ENCODE results near the gene MAFG.

MAFG gene

GRCh38 chr17:81967533-81968395 lies 40.2 kb upstream of the MAFG start:
- Histone ChIP-seq H3K27ac (ENCODE audit: extremely low read depth, low read depth, low read length) (no peak overlapping the region), H3K4me1 (ENCODE audit: control insufficient read depth, insufficient read depth, low read length) (no peaks in the 10 kb centered on the region), H3K9me3 (ENCODE audit: control insufficient read depth, insufficient read depth, low read depth, low read length) (no peaks in the 10 kb centered on the region), H3K36me3 (ENCODE audit: control insufficient read depth in 2 of 2, insufficient read depth in 1 of 2, low read length in 2 of 2) (no peaks in the 10 kb centered on the region), H3K4me3 (ENCODE audit: low read depth, low read length) (no peak overlapping the region)
- ChIA-PET POLR2A (interaction anchor here (0.5 to 1.4 kb wide), 7 partner anchors 9 to 728 kb away, joined by 3 to 10 read pairs (median 5); partner anchors contain the start of genes ASPSCR1, MAFG and NDUFAF8), CTCF (interaction anchor here (0.6 to 1.8 kb wide), 5 partner anchors 8 to 674 kb away, joined by 3 to 9 read pairs (median 4); no protein-coding TSS in a partner anchor)
- no peak for TF ChIP-seq ZNF157 (tag by site-specific recombination; IDR thresholded peaks at IDR 0.05)
- no peak for TF ChIP-seq ZBTB1 (tag by site-specific recombination; IDR thresholded peaks at IDR 0.05)
- peak; percentile 22; the same call in 1 of the 2 replicates for TF ChIP-seq OSR2 (tag by site-specific recombination; IDR thresholded peaks at IDR 0.05)
- no peak for TF ChIP-seq ELK4 (IDR thresholded peaks at IDR 0.05; ENCODE audit: borderline replicate concordance, low read depth, low read length)
- peak; percentile 81 for TF ChIP-seq ZFHX2 (tag by site-specific recombination; conservative IDR thresholded peaks at IDR 0.05)
- TF ChIP-seq ZFP3 (tag by site-specific recombination; IDR thresholded peaks at IDR 0.05; ENCODE audit: low read depth): no peak
- TF ChIP-seq ZNF704 (tag by site-specific recombination; IDR thresholded peaks at IDR 0.05): no peak
- peak; percentile 20; the same call in 1 of the 2 replicates for TF ChIP-seq SP2 (tag by site-specific recombination; IDR thresholded peaks at IDR 0.05)
- TF ChIP-seq ZBTB17 (tag by site-specific recombination; IDR thresholded peaks at IDR 0.05): 0 out of 2 replicates have a peak, but pooled peaks have one; percentile 21
- no peak for TF ChIP-seq ZNF362 (tag by site-specific recombination; IDR thresholded peaks at IDR 0.05)
- no peak for TF ChIP-seq ZNF311 (tag by site-specific recombination; IDR thresholded peaks at IDR 0.05; ENCODE audit: borderline replicate concordance)
- peak; percentile 55; the same call in 1 of the 2 replicates for TF ChIP-seq ZNF398 (tag by site-specific recombination; IDR thresholded peaks at IDR 0.05)
- TF ChIP-seq ZNF518A (tag by site-specific recombination; conservative IDR thresholded peaks at IDR 0.05; ENCODE audit: low read depth): no peak
- peak; percentile 66 for TF ChIP-seq PATZ1 (tag by site-specific recombination; IDR thresholded peaks at IDR 0.05)
- TF ChIP-seq GLIS1 (tag by site-specific recombination; IDR thresholded peaks at IDR 0.05): peak; percentile 78
- peak; percentile 69 for TF ChIP-seq GLIS2 (tag by site-specific recombination; IDR thresholded peaks at IDR 0.05)
- no peak for TF ChIP-seq REST (tag by site-specific recombination; IDR thresholded peaks at IDR 0.05)
- TF ChIP-seq TCF7L2 (IDR thresholded peaks at IDR 0.05; ENCODE audit: borderline replicate concordance, low read depth, low read length): peak; percentile 99; the same call in 1 of the 2 replicates
- peak; percentile 38; the same call in 1 of the 2 replicates for TF ChIP-seq ZNF394 (tag by site-specific recombination; IDR thresholded peaks at IDR 0.05; ENCODE audit: borderline replicate concordance)
